Activated naive CD4-positive, alpha-beta T cell treated with anti-CD3 and anti-CD28 coated beads, Interleukin-2, amount 50 U/mL, for 72 hours (primary cell): ENCODE measurements around the gene GJC1. TPM values are rescaled to one million over a fixed set of nuclear protein-coding genes. Genes with fewer than 3 reads are reported as not detected.

Source experiments
- ATAC-seq, 2 donors: fragments of 150-1000 bp; cut with Tn5 transposase; 2 replicates each; pipeline ENCODE4 v1.10.0; 2021; ENCODE audit warnings: mild to moderate bottlenecking in 2 of 2, moderate library complexity in 2 of 2
- DNase-seq, 2 donors: peaks; one replicate each; pipeline ENCODE4 v3.0.0; 2021 to 2022; ENCODE audit warnings: low spot score in 2 of 2
- H3K27ac Mint-ChIP-seq, 2 donors: one replicate each; pipeline ENCODE4 v1.8.0; 2022; ENCODE audit warnings: mild to moderate bottlenecking in 2 of 2, mixed read lengths in 2 of 2
- H3K36me3 Mint-ChIP-seq, 2 donors: one replicate each; pipeline ENCODE4 v1.8.0; 2022; ENCODE audit warnings: mixed read lengths in 2 of 2
- H3K9me3 Mint-ChIP-seq, 2 donors: one replicate each; pipeline ENCODE4 v1.8.0; 2022; ENCODE audit warnings: mixed read lengths in 2 of 2
- total RNA-seq, 2 donors: library from RNA; stranded (reverse); gene quantifications; one replicate each; pipeline ENCODE4 v1.2.3, GENCODE V29; 2022

Gene GJC1
- total RNA-seq, 2 donors from 2014 or later: 2.5 to 6.4 TPM

- H3K36me3 Mint-ChIP-seq: peaks cover 0 to 7% of the 10 kb centered on the region in 2 donors
- H3K9me3 Mint-ChIP-seq: no peaks in the 10 kb centered on the region
- no peak overlapping the region for H3K27ac Mint-ChIP-seq
- no peak for DNase-seq
- no peak for ATAC-seq
These were observed 80.8 kb downstream of the GJC1 start for GRCh38 chr17:44749076-44749979.

Other genes with a start within 250 kb of the GJC1 start
- under 1 TPM; 0.37 to 0.96 TPM for gene MEIOC, start 173.8 kb downstream of the GJC1 start, total RNA-seq
- gene CCDC43, start 140.5 kb downstream of the GJC1 start, total RNA-seq: 10 to 100 TPM; 33.8 to 35.3 TPM
- 10 to 100 TPM; 31.6 to 31.8 TPM for gene DBF4B, start 121.6 kb downstream of the GJC1 start, total RNA-seq
- 1 to 10 TPM in 1 of 2 donors, under 1 TPM in 1; 0.25 to 1.3 TPM for gene ADAM11, start 71.3 kb downstream of the GJC1 start, total RNA-seq
- not detected for gene HIGD1B, start 17.6 kb upstream of the GJC1 start, total RNA-seq
- 100 to 1,000 TPM in 1 of 2 donors, 10 to 100 TPM in 1; 77.8 to 186 TPM for gene EFTUD2, start 69.2 kb upstream of the GJC1 start, total RNA-seq
- not detected for gene GFAP, start 85.2 kb upstream of the GJC1 start, total RNA-seq
- 10 to 100 TPM; 49.8 to 90.8 TPM for gene KIF18B, start 117.5 kb upstream of the GJC1 start, total RNA-seq
- under 1 TPM in 1 of 2 donors, not detected in 1; 0.18 TPM for gene C1QL1, start 138.0 kb upstream of the GJC1 start, total RNA-seq
- 10 to 100 TPM; 38.9 to 93.4 TPM for gene DCAKD, start 221.3 kb upstream of the GJC1 start, total RNA-seq
- gene NMT1, start 231.0 kb upstream of the GJC1 start, total RNA-seq: 100 to 1,000 TPM; 130 to 270 TPM